HFFc6 (cell line): ENCODE measurements around the gene SNRNP48. TPM values are rescaled to one million over a fixed set of nuclear protein-coding genes. Genes with fewer than 3 reads are reported as not detected.
A peak's percentile ranks its signal among the peaks of the same experiment; 100 is the strongest.

Experiments used
- DNase-seq: peaks from one replicate; pipeline ENCODE4 v3.0.0-alpha.2; 2018
- H3K27ac Mint-ChIP-seq: 2 replicates; pipeline ENCODE4 v1.8.0; 2020; ENCODE audit warnings: mild to moderate bottlenecking, mixed read lengths
- H3K27me3 Mint-ChIP-seq: 2 replicates; pipeline ENCODE4 v1.8.0; 2021; ENCODE audit warnings: mild to moderate bottlenecking, moderate library complexity, mixed read lengths; ENCODE audit not compliant: insufficient read depth
- H3K36me3 Mint-ChIP-seq: 2 replicates; pipeline ENCODE4 v1.8.0; 2021; ENCODE audit warnings: low read depth, mixed read lengths
- H3K4me1 Mint-ChIP-seq: 2 replicates; pipeline ENCODE4 v1.8.0; 2020; ENCODE audit warnings: low read depth, mixed read lengths
- H3K4me3 Mint-ChIP-seq: 2 replicates; pipeline ENCODE4 v1.8.0; 2020; ENCODE audit warnings: mild to moderate bottlenecking, moderate library complexity, mixed read lengths
- H3K9me3 Mint-ChIP-seq: 2 replicates; pipeline ENCODE4 v1.8.0; 2020; ENCODE audit warnings: mild to moderate bottlenecking, mixed read lengths
- total RNA-seq, 6 experiments: library from RNA; stranded (reverse); fragmentation: NEBNext Ultra II Directional; extraction: Animal tissue kit (Norgen Biotek cat#: 25700); gene quantifications; 2 replicates in 1 of 6; 3 replicates in 5 of 6; pipeline ENCODE4 v1.2.3, GENCODE V29; 2021
- TF ChIP-seq, protein P1 (sequence below): fragments of 200-600 bp; sonication (generic); IDR thresholded peaks from 2 replicates; pipeline ENCODE4 v1.5.0; 2021; ENCODE audit warnings: antibody characterized with exemption, mild to moderate bottlenecking

Gene SNRNP48
- total RNA-seq, 6 experiments from 2014 or later, result 9.7 to 12.9 (median 11.9) TPM

DNA sequence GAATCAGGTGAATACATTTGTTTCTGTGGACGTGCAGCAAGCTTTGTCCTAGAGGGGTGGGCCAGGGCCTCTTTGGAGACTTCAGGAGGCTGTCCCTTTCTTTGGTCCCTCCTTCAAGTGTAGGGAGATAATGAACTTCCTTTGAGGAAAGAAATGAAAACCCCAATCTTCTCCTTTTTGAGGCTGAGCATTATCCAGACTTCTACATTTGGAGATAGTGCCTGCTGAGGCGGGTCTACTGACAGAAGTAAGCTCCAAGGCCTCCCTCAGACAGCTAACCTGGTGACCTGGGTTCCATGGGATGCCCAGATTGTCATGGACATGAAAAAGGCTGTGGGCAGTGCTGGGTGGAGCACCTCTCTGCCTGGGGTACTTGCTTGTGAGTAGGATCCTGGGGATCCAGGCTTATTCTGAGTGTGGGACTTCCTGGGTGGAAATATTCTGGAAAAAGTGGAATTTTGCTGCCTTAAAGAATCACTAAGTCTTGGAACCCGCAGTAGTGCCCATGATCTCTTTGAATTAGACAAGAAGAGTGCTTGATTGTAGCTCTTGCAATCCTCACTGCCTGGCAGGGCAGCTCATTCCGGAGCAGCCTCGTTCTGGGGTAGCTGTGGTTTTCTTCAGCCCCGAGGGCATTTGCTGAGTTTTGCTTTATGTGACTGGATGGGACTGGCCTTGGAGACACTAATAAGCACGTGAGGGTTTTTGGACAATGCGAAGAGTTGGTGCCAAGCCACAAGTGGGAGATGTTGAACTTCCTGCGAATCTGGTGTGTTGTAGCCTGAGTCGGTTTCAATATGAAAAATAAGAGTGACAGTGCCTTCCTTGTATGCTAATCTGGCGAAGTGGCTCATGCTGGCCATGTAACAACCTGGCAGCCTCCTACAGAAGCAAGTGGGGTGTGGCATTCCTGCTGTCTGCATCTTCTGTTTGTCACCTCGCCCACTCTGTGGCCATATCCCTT lies 28.1 kb downstream of the SNRNP48 start:
- H3K27me3 Mint-ChIP-seq, result peaks cover 3% of the 10 kb centered on the region
- DNase-seq, result peak; percentile 89
- peaks cover under 1% of the 10 kb centered on the region; the same call in 1 of the 2 replicates for H3K36me3 Mint-ChIP-seq
- no peaks in the 10 kb centered on the region for H3K9me3 Mint-ChIP-seq
- H3K27ac Mint-ChIP-seq, result peak overlapping the region; percentile 51
- H3K4me1 Mint-ChIP-seq, result peaks cover 42% of the 10 kb centered on the region
- H3K4me3 Mint-ChIP-seq, result peak overlapping the region; percentile 68
- TF ChIP-seq, protein P1, sequence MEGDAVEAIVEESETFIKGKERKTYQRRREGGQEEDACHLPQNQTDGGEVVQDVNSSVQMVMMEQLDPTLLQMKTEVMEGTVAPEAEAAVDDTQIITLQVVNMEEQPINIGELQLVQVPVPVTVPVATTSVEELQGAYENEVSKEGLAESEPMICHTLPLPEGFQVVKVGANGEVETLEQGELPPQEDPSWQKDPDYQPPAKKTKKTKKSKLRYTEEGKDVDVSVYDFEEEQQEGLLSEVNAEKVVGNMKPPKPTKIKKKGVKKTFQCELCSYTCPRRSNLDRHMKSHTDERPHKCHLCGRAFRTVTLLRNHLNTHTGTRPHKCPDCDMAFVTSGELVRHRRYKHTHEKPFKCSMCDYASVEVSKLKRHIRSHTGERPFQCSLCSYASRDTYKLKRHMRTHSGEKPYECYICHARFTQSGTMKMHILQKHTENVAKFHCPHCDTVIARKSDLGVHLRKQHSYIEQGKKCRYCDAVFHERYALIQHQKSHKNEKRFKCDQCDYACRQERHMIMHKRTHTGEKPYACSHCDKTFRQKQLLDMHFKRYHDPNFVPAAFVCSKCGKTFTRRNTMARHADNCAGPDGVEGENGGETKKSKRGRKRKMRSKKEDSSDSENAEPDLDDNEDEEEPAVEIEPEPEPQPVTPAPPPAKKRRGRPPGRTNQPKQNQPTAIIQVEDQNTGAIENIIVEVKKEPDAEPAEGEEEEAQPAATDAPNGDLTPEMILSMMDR, result 0 out of 2 replicates have a peak, but pooled peaks have one; percentile 26

DNA sequence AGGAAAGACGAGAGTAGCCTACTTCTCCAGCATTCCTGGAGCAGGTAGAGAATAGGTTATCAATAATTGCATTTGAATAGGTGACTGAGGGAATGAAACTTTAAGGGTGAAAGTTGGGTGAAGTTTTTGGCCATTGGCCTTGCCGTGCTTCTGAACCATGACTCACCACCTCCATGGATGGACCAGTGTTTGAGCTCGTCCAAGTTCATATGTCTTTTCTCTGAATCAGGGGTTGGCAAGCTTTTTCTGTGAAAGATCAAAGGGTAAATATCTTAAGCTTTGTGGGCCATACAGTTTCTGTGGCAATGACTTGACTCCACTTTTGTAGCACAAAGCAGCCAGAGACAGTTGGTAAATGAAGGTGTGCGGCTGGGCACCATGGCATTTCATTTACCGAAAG lies 31.8 kb downstream of the SNRNP48 start:
- Mint-ChIP-seq H3K9me3 (no peaks in the 10 kb centered on the region), H3K27ac (no peak overlapping the region), H3K36me3 (no peaks in the 10 kb centered on the region), H3K4me3 (no peak overlapping the region), H3K27me3 (no peaks in the 10 kb centered on the region), H3K4me1 (peaks cover 26% of the 10 kb centered on the region)
- TF ChIP-seq, protein P1, result no peak
- DNase-seq, result peak; percentile 22

DNA sequence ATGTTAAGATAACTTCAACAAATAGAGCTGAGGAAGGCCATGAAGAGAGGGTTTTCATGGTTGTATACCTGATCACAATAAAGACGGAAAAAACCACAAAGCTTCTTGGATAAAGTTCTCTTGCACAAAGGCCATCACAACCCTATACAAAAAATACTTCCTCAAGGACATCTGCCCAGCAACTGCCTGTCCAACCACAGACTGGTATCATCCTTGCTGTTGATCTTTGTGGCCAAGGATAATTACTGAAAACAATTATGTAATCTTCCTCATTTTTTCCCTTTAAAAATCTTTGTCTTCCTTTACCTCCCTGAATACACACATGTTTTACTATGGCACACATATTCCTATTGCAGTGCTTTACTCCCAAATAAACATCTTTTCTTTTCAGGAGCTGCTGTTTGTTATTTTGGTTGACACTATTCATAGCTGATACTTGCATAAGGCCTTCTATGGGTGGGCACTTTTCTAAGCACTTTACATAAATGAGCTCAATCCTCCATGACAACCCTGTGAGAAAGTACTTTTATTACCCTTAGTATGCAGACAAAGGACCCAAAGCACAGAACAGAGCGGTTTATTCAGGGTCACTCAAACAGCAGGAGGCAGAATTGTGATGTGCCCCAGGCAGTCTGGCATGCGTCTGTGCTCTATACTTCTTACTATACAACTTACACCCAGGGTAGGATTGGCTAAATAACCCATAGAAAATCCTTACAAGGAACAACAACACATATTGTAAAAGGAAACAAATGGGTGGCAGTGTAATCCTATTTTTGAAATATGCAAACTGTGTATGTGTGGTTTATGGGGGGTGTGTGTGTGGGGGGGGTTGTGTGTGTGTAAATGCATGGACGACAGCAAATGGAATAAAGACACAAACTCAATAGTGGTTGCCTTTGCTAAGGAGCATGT lies 35.1 kb downstream of the SNRNP48 start:
- Mint-ChIP-seq H3K4me1 (peaks cover 26% of the 10 kb centered on the region), H3K36me3 (no peaks in the 10 kb centered on the region; the same call in 1 of the 2 replicates), H3K27me3 (peaks cover 4% of the 10 kb centered on the region), H3K9me3 (no peaks in the 10 kb centered on the region), H3K27ac (no peak overlapping the region), H3K4me3 (no peak overlapping the region)
- DNase-seq, result no peak
- TF ChIP-seq, protein P1, result no peak

DNA sequence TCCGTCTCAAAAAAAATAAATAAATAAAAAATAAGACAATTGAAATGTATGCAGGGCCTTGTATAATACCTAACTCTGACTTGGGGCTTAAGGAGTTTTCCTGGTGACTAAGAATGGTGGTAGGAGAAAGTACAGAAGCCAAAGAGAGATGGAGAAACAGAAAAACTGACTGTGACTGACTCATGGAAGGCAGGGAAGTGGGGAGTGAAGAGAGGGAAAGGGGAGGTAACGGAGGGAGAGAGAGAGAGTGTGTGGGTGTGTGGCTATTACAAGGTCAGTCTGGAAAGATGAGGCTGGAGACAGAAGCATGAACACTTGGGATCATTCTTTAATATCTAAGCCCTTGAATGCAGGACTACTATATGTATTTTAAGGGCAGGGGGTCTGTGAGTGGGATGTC lies 38.5 kb downstream of the SNRNP48 start:
- peak; percentile 39 for DNase-seq

DNA sequence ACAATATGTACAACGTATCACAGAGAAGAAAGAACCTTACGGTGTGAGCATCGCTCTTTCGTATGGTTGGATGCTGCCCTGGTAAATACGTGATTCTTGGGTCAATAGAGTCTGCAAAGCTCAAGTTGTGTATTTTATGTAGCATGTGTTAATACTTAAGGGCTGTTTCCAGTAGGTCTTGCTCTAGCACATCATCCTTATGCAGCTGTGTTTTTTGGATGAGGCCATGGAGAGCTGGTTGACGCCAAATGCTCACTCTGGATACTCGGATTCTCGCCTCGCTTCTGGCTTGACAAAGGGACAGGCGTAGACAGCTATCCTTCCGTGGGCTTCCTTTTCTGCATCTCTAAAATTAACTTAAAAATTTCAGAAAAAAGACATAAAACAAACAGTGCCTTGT lies 38.9 kb downstream of the SNRNP48 start:
- TF ChIP-seq, protein P1, result no peak
- Mint-ChIP-seq H3K4me1 (peaks cover 17% of the 10 kb centered on the region), H3K27ac (no peak overlapping the region), H3K9me3 (no peaks in the 10 kb centered on the region), H3K36me3 (no peaks in the 10 kb centered on the region; the same call in 1 of the 2 replicates), H3K4me3 (no peak overlapping the region), H3K27me3 (peaks cover 6% of the 10 kb centered on the region)
- no peak for DNase-seq

More for the DNA sequence above, 38.5 kb downstream of the SNRNP48 start:
- no peaks in the 10 kb centered on the region; the same call in 1 of the 2 replicates for H3K36me3 Mint-ChIP-seq
- H3K9me3 Mint-ChIP-seq, result no peaks in the 10 kb centered on the region
- H3K4me1 Mint-ChIP-seq, result peaks cover 17% of the 10 kb centered on the region
- no peak overlapping the region for H3K4me3 Mint-ChIP-seq
- H3K27me3 Mint-ChIP-seq, result peaks cover 6% of the 10 kb centered on the region
- TF ChIP-seq, protein P1, result no peak
- H3K27ac Mint-ChIP-seq, result no peak overlapping the region
